ENCODE data around the gene DYNLT4. TPM values are rescaled to one million over a fixed set of nuclear protein-coding genes. Genes with fewer than 3 reads are reported as not detected.
"Not testable (repeated sequence)": the region's sequence is repeated elsewhere in the genome, so short reads cannot be mapped to it uniquely, and the experiment has no call there.

Gene DYNLT4
- total RNA-seq, 1 donor from 2014 or later = 1.4 TPM

DNA sequence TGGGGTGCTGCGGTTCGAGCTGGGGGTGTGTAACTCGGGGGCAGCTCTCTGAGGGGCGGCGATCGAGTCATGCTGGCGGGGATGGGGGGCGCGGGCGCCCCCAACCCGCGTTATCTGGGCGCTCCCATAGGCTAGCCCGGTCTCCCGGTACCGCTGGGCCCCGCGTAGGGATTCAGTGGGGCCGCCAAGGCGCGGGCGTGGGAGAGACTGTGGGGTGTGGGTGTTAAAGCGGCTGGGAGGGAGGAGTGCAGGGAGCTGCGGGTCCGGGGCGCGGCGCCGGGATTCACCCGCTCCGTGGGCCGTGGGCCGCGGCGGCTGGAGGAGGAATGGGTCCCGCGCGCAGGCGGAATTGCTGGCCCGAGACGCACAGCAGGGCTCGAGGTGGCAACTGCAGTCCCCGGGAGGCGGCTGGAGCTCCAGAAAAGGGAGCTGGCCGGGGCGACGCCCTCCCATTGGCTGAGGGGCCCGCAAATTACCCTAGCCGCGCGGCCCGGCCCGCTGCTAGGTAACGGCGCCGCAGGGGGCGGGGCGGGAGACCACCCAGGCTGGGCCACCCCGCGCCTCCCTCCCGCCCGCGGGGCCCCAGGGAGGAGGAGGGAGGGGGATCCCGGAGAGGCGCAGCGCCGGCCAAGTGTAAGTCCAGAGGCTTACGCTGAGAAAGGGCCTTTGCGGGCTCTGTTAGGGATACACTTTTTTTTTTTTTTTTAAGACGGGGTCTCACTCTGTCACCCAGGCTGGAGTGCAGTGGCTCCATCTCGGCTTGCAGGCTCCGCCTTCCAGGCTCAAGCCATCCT, 35.9 kb upstream of the DYNLT4 start, which contains the start of gene PTCH2:
TSS of gene PTCH2 (minus strand) at position 392 of the 794 bp plus-strand sequence. CDS start at position 71, 321 bp downstream.
- H3K27ac Mint-ChIP-seq (ENCODE audit: unreplicated experiment) = no peak within 1 kb of the TSS
- TF ChIP-seq, protein P1, sequence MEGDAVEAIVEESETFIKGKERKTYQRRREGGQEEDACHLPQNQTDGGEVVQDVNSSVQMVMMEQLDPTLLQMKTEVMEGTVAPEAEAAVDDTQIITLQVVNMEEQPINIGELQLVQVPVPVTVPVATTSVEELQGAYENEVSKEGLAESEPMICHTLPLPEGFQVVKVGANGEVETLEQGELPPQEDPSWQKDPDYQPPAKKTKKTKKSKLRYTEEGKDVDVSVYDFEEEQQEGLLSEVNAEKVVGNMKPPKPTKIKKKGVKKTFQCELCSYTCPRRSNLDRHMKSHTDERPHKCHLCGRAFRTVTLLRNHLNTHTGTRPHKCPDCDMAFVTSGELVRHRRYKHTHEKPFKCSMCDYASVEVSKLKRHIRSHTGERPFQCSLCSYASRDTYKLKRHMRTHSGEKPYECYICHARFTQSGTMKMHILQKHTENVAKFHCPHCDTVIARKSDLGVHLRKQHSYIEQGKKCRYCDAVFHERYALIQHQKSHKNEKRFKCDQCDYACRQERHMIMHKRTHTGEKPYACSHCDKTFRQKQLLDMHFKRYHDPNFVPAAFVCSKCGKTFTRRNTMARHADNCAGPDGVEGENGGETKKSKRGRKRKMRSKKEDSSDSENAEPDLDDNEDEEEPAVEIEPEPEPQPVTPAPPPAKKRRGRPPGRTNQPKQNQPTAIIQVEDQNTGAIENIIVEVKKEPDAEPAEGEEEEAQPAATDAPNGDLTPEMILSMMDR (IDR thresholded peaks at IDR 0.05; ENCODE audit: unreplicated experiment) = no peak
- H3K4me1 Mint-ChIP-seq (ENCODE audit: unreplicated experiment) = peaks cover 4% of the 10 kb centered on the region
- DNase-seq (ENCODE audit: low spot score) = peak; percentile 72
- no peaks in the 10 kb centered on the region for H3K9me3 Mint-ChIP-seq (ENCODE audit: unreplicated experiment)
- H3K27me3 Mint-ChIP-seq (ENCODE audit: unreplicated experiment) = peaks cover 2% of the 10 kb centered on the region
- H3K36me3 Mint-ChIP-seq (ENCODE audit: low read depth, unreplicated experiment) = no peaks in the 10 kb centered on the region
- peak within 1 kb of the TSS; percentile 83 for H3K4me3 Mint-ChIP-seq (ENCODE audit: unreplicated experiment)

- no peak overlapping the region for H3K27ac Mint-ChIP-seq (ENCODE audit: unreplicated experiment)
- DNase-seq (ENCODE audit: low spot score) = no peak
- peaks cover 2% of the 10 kb centered on the region for H3K27me3 Mint-ChIP-seq (ENCODE audit: unreplicated experiment)
These were observed 35.3 kb upstream of the DYNLT4 start for GRCh38 chr1:44842486-44842861.

GRCh38 chr1:44839576-44839975, 32.4 kb upstream of the DYNLT4 start:
- H3K36me3 Mint-ChIP-seq (ENCODE audit: low read depth, unreplicated experiment) = no peaks in the 10 kb centered on the region
- no peak overlapping the region for H3K27ac Mint-ChIP-seq (ENCODE audit: unreplicated experiment)

More at GRCh38 chr1:44842486-44842861, 35.3 kb upstream of the DYNLT4 start:
- Mint-ChIP-seq H3K36me3 (ENCODE audit: low read depth, unreplicated experiment) (no peaks in the 10 kb centered on the region), H3K4me3 (ENCODE audit: unreplicated experiment) (peak overlapping the region; percentile 83), H3K4me1 (ENCODE audit: unreplicated experiment) (peaks cover 4% of the 10 kb centered on the region), H3K9me3 (ENCODE audit: unreplicated experiment) (no peaks in the 10 kb centered on the region)
- TF ChIP-seq, protein P1 (IDR thresholded peaks at IDR 0.05; ENCODE audit: unreplicated experiment) = no peak

DNA sequence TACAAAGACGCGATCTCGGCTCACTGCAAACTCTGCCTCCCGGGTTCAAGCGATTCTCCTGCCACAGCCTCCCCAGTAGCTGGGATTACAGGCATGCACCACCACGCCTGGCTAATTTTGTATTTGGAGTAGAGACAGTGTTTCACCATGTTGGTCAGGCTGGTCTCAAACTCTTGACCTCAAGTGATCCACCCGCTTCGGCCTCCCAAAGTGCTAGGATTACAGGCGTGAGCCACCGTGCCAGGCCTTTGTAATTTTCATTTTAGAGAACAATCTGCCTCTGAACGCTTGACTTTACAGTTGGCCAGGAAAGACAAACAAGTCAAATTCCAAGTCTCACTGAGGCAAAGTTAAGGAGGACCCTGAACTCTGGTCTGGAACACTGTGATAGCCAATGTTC, 31.1 kb upstream of the DYNLT4 start:
- H3K9me3 Mint-ChIP-seq (ENCODE audit: unreplicated experiment); H3K27me3 Mint-ChIP-seq (ENCODE audit: unreplicated experiment); DNase-seq (ENCODE audit: low spot score); H3K4me3 Mint-ChIP-seq (ENCODE audit: unreplicated experiment); H3K27ac Mint-ChIP-seq (ENCODE audit: unreplicated experiment); H3K36me3 Mint-ChIP-seq (ENCODE audit: low read depth, unreplicated experiment): not testable (repeated sequence)
- H3K4me1 Mint-ChIP-seq (ENCODE audit: unreplicated experiment) = peaks cover 23% of the 10 kb centered on the region

More at GRCh38 chr1:44839576-44839975, 32.4 kb upstream of the DYNLT4 start:
- H3K9me3 Mint-ChIP-seq (ENCODE audit: unreplicated experiment) = no peaks in the 10 kb centered on the region
- TF ChIP-seq, protein P1 (IDR thresholded peaks at IDR 0.05; ENCODE audit: unreplicated experiment) = no peak
- peaks cover 5% of the 10 kb centered on the region for H3K27me3 Mint-ChIP-seq (ENCODE audit: unreplicated experiment)
- H3K4me1 Mint-ChIP-seq (ENCODE audit: unreplicated experiment) = peaks cover 14% of the 10 kb centered on the region
- H3K4me3 Mint-ChIP-seq (ENCODE audit: unreplicated experiment) = no peak overlapping the region
- DNase-seq (ENCODE audit: low spot score) = no peak

- H3K4me1 Mint-ChIP-seq (ENCODE audit: unreplicated experiment) = peaks cover 24% of the 10 kb centered on the region
- peak; percentile 88 for DNase-seq (ENCODE audit: low spot score)
- TF ChIP-seq, protein P1 (IDR thresholded peaks at IDR 0.05; ENCODE audit: unreplicated experiment) = peak; percentile 63
- no peak overlapping the region for H3K4me3 Mint-ChIP-seq (ENCODE audit: unreplicated experiment)
- H3K9me3 Mint-ChIP-seq (ENCODE audit: unreplicated experiment) = no peaks in the 10 kb centered on the region
- H3K27ac Mint-ChIP-seq (ENCODE audit: unreplicated experiment) = peak overlapping the region; percentile 21
- peaks cover 5% of the 10 kb centered on the region for H3K27me3 Mint-ChIP-seq (ENCODE audit: unreplicated experiment)
- H3K36me3 Mint-ChIP-seq (ENCODE audit: low read depth, unreplicated experiment) = no peaks in the 10 kb centered on the region
These were observed 28.9 kb upstream of the DYNLT4 start for GRCh38 chr1:44835738-44836675.

All from endothelial cell (in vitro differentiated cells).